H9 (cell line): Measurements from ENCODE around the gene SAMD14. TPM values are rescaled to one million over a fixed set of nuclear protein-coding genes. Genes with fewer than 3 reads are reported as not detected.

Experiments used
- DNase-seq: peaks from one replicate; pipeline ENCODE4 v3.0.0-alpha.2; 2017
- H2AFZ ChIP-seq: one replicate; pipeline ENCODE4 v1.6.1; 2013; ENCODE audit warnings: mild to moderate bottlenecking, low read length, control low read depth, moderate library complexity
- H2AK5ac ChIP-seq: 2 replicates; pipeline ENCODE4 v1.6.1; 2013; ENCODE audit warnings: low read length, control low read depth, mixed read lengths; ENCODE audit not compliant: insufficient read length
- H2BK120ac ChIP-seq: one replicate; pipeline ENCODE4 v1.6.1; 2013; ENCODE audit warnings: low read depth, mild to moderate bottlenecking, low read length, control low read depth, inconsistent platforms; ENCODE audit not compliant: poor library complexity, severe bottlenecking
- H2BK12ac ChIP-seq: 2 replicates; pipeline ENCODE4 v1.6.1; 2013; ENCODE audit warnings: low read length, control low read depth, mixed read lengths, low read depth; ENCODE audit not compliant: insufficient read length
- H2BK15ac ChIP-seq: 2 replicates; pipeline ENCODE4 v1.6.1; 2013; ENCODE audit warnings: low read depth, low read length, control low read depth
- H2BK20ac ChIP-seq: one replicate; pipeline ENCODE4 v1.6.1; 2013; ENCODE audit warnings: low read depth, mild to moderate bottlenecking, low read length, control low read depth, inconsistent platforms; ENCODE audit not compliant: poor library complexity, severe bottlenecking
- H2BK5ac ChIP-seq: 2 replicates; pipeline ENCODE4 v1.6.1; 2013; ENCODE audit warnings: low read length, control low read depth, mixed read lengths; ENCODE audit not compliant: insufficient read length
- H3K14ac ChIP-seq: 2 replicates; pipeline ENCODE4 v1.6.1; 2013; ENCODE audit warnings: low read length, control low read depth; ENCODE audit not compliant: insufficient read depth
- H3K18ac ChIP-seq: 2 replicates; pipeline ENCODE4 v1.6.1; 2013; ENCODE audit warnings: low read depth, mild to moderate bottlenecking, mixed read lengths, low read length, control low read depth; ENCODE audit not compliant: insufficient read length
- H3K23ac ChIP-seq: 2 replicates; pipeline ENCODE4 v1.6.1; 2013; ENCODE audit warnings: low read length, control low read depth, mixed read lengths, low read depth; ENCODE audit not compliant: insufficient read length
- H3K23me2 ChIP-seq: 2 replicates; pipeline ENCODE4 v1.6.1; 2013; ENCODE audit warnings: low read depth, mild to moderate bottlenecking, mixed read lengths, low read length, control low read depth; ENCODE audit not compliant: insufficient read length, poor library complexity, severe bottlenecking
- H3K27ac ChIP-seq: 2 replicates; pipeline ENCODE4 v1.5.1; 2013; ENCODE audit warnings: low read length, control low read depth, mixed read lengths, low read depth; ENCODE audit not compliant: insufficient read length
- H3K27me3 ChIP-seq: 2 replicates; pipeline ENCODE4 v1.6.1; 2013; ENCODE audit warnings: low read length, control low read depth, inconsistent platforms; ENCODE audit not compliant: insufficient read depth
- H3K4ac ChIP-seq: 2 replicates; pipeline ENCODE4 v1.6.1; 2013; ENCODE audit warnings: low read depth, mild to moderate bottlenecking, control low read depth, inconsistent platforms, low read length, moderate library complexity
- H3K4me1 ChIP-seq: 2 replicates; pipeline ENCODE4 v1.6.1; 2013; ENCODE audit warnings: low read length, control low read depth, inconsistent platforms; ENCODE audit not compliant: insufficient read depth
- H3K4me2 ChIP-seq: 2 replicates; pipeline ENCODE4 v1.6.1; 2013; ENCODE audit warnings: low read length, control low read depth, mixed read lengths; ENCODE audit not compliant: insufficient read length, insufficient read depth
- H3K56ac ChIP-seq: 2 replicates; pipeline ENCODE4 v1.6.1; 2013; ENCODE audit warnings: low read depth, mild to moderate bottlenecking, mixed read lengths, low read length, control low read depth; ENCODE audit not compliant: insufficient read length
- H3K79me1 ChIP-seq: 2 replicates; pipeline ENCODE4 v1.6.1; 2013; ENCODE audit warnings: low read depth, mild to moderate bottlenecking, moderate library complexity, low read length, control low read depth, inconsistent platforms; ENCODE audit not compliant: insufficient read depth, poor library complexity, severe bottlenecking
- H3K79me2 ChIP-seq: 2 replicates; pipeline ENCODE4 v1.6.1; 2013; ENCODE audit warnings: low read length, control low read depth, inconsistent platforms; ENCODE audit not compliant: insufficient read depth
- H3K9ac ChIP-seq: 2 replicates; pipeline ENCODE4 v1.6.1; 2013; ENCODE audit warnings: low read length, control low read depth, mixed read lengths; ENCODE audit not compliant: insufficient read length; ENCODE audit errors: extremely low read depth
- H3K9me3 ChIP-seq: one replicate; pipeline ENCODE4 v1.6.1; 2013; ENCODE audit warnings: low read depth, low read length, inconsistent platforms; ENCODE audit not compliant: control insufficient read depth
- H3T11ph ChIP-seq: one replicate; pipeline ENCODE4 v1.6.1; 2013; ENCODE audit warnings: mild to moderate bottlenecking, low read length, control low read depth, inconsistent platforms
- H4K20me1 ChIP-seq: one replicate; pipeline ENCODE4 v1.6.1; 2013; ENCODE audit not compliant: control insufficient read depth, insufficient read length, insufficient read depth
- H4K5ac ChIP-seq: 2 replicates; pipeline ENCODE4 v1.6.1; 2013; ENCODE audit warnings: low read depth, mild to moderate bottlenecking, mixed read lengths, low read length, control low read depth; ENCODE audit not compliant: insufficient read length
- H4K8ac ChIP-seq: replicated peaks from 2 replicates; pipeline ENCODE4 v1.6.1; 2013; ENCODE audit warnings: low read length, control low read depth, mixed read lengths, low read depth; ENCODE audit not compliant: insufficient read length
- H4K91ac ChIP-seq: 2 replicates; pipeline ENCODE4 v1.6.1; 2013; ENCODE audit warnings: low read depth, mild to moderate bottlenecking, moderate library complexity, mixed read lengths, low read length, control low read depth; ENCODE audit not compliant: insufficient read length
- H3K27ac Mint-ChIP-seq, 3 experiments: 2 replicates in 2 of 3; 3 replicates in 1 of 3; pipeline ENCODE4 v1.8.0; 2020 to 2021; ENCODE audit warnings: mixed read lengths in 3 of 3, mild to moderate bottlenecking in 1 of 3, moderate library complexity in 1 of 3
- H3K27me3 Mint-ChIP-seq: 2 replicates; pipeline ENCODE4 v1.8.0; 2021; ENCODE audit warnings: low read depth, mild to moderate bottlenecking, moderate library complexity, mixed read lengths
- H3K36me3 Mint-ChIP-seq, 3 experiments: 2 replicates in 2 of 3; 3 replicates in 1 of 3; pipeline ENCODE4 v1.8.0; 2020 to 2021; ENCODE audit warnings: low read depth in 3 of 3, mixed read lengths in 3 of 3; ENCODE audit not compliant: insufficient read depth in 1 of 3
- H3K4me1 Mint-ChIP-seq, 2 experiments: 2 replicates each; pipeline ENCODE4 v1.8.0; 2020; ENCODE audit warnings: mixed read lengths in 2 of 2
- H3K4me3 Mint-ChIP-seq, 2 experiments: 2 replicates in 1 of 2; 3 replicates in 1 of 2; pipeline ENCODE4 v1.8.0; 2020 to 2021; ENCODE audit warnings: mild to moderate bottlenecking in 2 of 2, mixed read lengths in 2 of 2, moderate library complexity in 1 of 2
- H3K9me3 Mint-ChIP-seq, 2 experiments: 2 replicates in 1 of 2; 3 replicates in 1 of 2; pipeline ENCODE4 v1.8.0; 2020; ENCODE audit warnings: mild to moderate bottlenecking in 2 of 2, mixed read lengths in 2 of 2, moderate library complexity in 1 of 2
- WGBS: extraction: QIAGEN DNeasy Blood & Tissue Kit; methylation state at CpG from one replicate; pipeline ENCODE4 v1.1.7; 2013; ENCODE audit warnings: missing lambda C conversion rate, low lambda C conversion rate, mixed read lengths; ENCODE audit not compliant: insufficient read length; ENCODE audit errors: extremely low coverage; 5-methylcytosine and 5-hydroxymethylcytosine counted together
- total RNA-seq: library from RNA; stranded (reverse); gene quantifications from 2 replicates; pipeline ENCODE4 v1.2.1, GENCODE V29; 2021
- TF ChIP-seq, protein P1 (sequence below): fragments of 200-600 bp; sonication (generic); conservative IDR thresholded peaks from 3 replicates; pipeline ENCODE4 v1.8.0; 2021; ENCODE audit warnings: antibody characterized with exemption, mild to moderate bottlenecking

The SAMD14 gene
- total RNA-seq, 1 experiment from 2014 or later = 5.9 TPM

DNA sequence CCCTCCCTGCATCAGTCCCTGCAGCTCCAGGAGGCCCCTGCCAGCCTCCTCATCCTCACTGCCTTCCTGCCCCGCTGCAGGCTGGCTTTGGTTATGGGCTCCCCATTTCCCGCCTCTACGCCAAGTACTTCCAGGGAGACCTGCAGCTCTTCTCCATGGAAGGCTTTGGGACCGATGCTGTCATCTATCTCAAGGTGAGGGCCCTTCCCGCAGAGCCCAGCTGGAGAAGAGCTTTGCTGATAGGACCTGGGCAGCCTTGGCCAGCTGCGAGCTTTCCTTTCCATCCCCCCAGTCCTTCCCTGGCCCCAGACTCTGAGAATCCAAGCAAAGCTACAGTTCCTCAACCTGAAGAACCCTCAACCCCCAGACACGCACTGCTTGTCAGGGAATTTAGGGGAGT lies 20.8 kb downstream of the SAMD14 start:
- no peaks in the 10 kb centered on the region for H3K23me2 ChIP-seq
- no peak for DNase-seq
- no peaks in the 10 kb centered on the region for H3K79me2 ChIP-seq
- no peak overlapping the region for H3K18ac ChIP-seq
- Mint-ChIP-seq H3K36me3 (peaks cover 0 to 15% (median 7%) of the 10 kb centered on the region in 3 experiments; a peak in 4 of 7 replicates), H3K27me3 (no peaks in the 10 kb centered on the region; the same call in 1 of the 2 replicates), H3K4me1 (peaks cover 4 to 12% of the 10 kb centered on the region in 2 experiments), H3K4me3 (no peak overlapping the region), H3K27ac (no peak overlapping the region; a peak in 1 of 7 replicates), H3K9me3 (no peaks in the 10 kb centered on the region)
- H3K79me1 ChIP-seq = no peaks in the 10 kb centered on the region
- H3K9ac ChIP-seq = no peak overlapping the region
- H2BK120ac ChIP-seq = no peak overlapping the region
- no peak overlapping the region for H3K23ac ChIP-seq
- no peak overlapping the region; the same call in 1 of the 2 replicates for H3K14ac ChIP-seq
- H3K27me3 ChIP-seq = no peaks in the 10 kb centered on the region
- H2AK5ac ChIP-seq = no peak overlapping the region
- no peak overlapping the region for H2AFZ ChIP-seq
- H3K4me1 ChIP-seq = no peaks in the 10 kb centered on the region
- H3K56ac ChIP-seq = no peak overlapping the region
- TF ChIP-seq, protein P1, sequence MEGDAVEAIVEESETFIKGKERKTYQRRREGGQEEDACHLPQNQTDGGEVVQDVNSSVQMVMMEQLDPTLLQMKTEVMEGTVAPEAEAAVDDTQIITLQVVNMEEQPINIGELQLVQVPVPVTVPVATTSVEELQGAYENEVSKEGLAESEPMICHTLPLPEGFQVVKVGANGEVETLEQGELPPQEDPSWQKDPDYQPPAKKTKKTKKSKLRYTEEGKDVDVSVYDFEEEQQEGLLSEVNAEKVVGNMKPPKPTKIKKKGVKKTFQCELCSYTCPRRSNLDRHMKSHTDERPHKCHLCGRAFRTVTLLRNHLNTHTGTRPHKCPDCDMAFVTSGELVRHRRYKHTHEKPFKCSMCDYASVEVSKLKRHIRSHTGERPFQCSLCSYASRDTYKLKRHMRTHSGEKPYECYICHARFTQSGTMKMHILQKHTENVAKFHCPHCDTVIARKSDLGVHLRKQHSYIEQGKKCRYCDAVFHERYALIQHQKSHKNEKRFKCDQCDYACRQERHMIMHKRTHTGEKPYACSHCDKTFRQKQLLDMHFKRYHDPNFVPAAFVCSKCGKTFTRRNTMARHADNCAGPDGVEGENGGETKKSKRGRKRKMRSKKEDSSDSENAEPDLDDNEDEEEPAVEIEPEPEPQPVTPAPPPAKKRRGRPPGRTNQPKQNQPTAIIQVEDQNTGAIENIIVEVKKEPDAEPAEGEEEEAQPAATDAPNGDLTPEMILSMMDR = no peak
- H3T11ph ChIP-seq = no peak overlapping the region
- no peak overlapping the region for H2BK20ac ChIP-seq
- no peaks in the 10 kb centered on the region for H4K20me1 ChIP-seq
- H3K9me3 ChIP-seq = no peaks in the 10 kb centered on the region
- H4K5ac ChIP-seq = no peak overlapping the region
- H3K4ac ChIP-seq = no peak overlapping the region
- no CpG with 5 or more reads among the region's 7 CpGs for WGBS
- H2BK15ac ChIP-seq = no peak overlapping the region
- no peak overlapping the region for H2BK12ac ChIP-seq
- H4K8ac ChIP-seq = no peak overlapping the region
- H3K4me2 ChIP-seq = no peak overlapping the region
- H3K27ac ChIP-seq = no peak overlapping the region
- no peak overlapping the region for H4K91ac ChIP-seq
- H2BK5ac ChIP-seq = no peak overlapping the region
